Activated naive CD4-positive, alpha-beta T cell treated with anti-CD3 and anti-CD28 coated beads, Interleukin-2, amount 50 U/mL, for 16 hours (primary cell): Measurements from ENCODE around the gene UBASH3B.
A peak's percentile ranks its signal among the peaks of the same experiment; 100 is the strongest.

Experiments
- DNase-seq: peaks from one replicate; pipeline ENCODE4 v3.0.0-alpha.2; 2020

UBASH3B gene

DNA sequence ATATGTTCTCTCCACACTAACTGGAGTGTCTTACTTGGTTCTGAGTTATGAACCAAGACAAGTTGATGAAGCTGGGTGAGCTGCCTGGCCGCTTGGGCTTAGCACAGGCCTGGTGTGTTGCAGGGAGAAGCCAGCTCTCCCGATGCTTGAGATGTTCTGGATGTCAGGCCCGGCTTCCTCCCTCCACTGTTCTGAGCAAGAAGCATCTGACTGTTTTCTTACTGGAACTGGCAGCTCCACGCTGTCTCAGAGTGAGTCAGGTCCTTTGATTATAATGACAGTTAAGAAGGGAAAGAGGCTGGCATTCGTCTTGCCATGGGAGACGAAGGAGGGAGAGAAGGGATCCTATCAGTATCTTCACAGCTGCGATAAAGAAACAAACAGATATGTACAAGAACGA, 136.3 kb downstream of the UBASH3B start:
- no peak for DNase-seq

DNA sequence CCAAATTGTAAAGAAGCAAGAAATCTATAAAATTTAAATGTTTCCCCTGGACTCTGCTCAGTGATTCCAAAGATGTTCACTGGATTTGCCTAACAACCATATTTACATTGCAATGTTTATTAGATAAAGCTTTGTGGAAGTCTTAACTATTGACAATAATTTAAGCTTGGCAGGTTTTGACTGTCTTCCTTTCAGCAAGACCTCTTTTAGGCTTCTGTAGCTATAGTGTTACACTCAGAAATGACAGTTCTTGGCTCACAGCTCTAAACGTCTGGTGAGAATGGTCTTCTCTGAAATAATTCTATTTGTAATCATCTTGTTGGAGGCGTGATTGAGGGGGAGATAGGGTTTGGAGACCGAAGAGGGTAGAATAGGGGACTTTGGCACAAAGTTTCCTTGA, 138.0 kb downstream of the UBASH3B start:
- no peak for DNase-seq

DNA sequence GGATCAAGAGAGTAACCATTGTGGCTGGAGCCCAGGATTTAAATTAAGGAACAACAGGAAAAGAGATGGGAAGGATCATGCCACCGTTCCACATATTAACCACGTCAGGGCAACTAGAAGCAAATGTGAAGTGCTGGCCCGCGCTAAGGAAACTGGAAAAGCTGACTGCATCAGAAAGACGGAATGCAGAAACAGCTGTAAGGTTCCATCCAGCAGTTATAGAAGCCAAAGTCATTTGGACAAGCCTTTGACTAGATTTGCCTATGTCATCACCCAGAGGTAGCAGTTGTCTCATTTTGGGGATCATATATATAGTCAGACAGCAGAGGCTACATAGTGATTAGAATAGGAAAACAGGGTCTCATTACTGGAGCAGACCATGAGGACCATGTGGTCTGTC, 139.8 kb downstream of the UBASH3B start:
- no peak for DNase-seq

DNA sequence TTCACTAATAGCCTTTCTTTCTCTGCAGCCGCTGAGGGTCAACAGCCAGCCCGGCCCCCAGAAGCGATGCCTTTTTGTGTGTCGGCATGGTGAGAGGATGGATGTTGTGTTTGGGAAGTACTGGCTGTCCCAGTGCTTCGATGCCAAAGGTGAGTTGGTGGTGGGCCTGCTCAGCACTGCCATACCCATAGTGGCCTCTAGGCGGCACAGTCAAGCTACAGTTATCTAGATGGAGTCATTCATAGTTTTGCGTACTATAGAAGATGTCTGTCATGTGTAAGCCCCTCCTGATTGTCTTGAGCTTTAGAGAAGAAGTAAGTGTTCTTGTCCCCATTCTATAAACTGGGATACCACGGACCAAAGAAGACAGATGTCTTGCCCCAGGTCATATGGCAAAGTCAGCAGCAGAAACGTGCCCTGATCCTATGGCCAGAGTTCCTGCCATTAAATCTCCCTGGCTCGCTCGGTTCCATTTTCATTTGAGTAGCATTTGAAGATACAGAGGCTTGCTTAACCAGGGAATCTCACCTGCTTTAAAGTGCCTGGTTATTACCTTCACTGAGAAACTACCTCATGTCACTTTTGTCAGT, 140.7 kb downstream of the UBASH3B start:
- peak; percentile 78 for DNase-seq

DNA sequence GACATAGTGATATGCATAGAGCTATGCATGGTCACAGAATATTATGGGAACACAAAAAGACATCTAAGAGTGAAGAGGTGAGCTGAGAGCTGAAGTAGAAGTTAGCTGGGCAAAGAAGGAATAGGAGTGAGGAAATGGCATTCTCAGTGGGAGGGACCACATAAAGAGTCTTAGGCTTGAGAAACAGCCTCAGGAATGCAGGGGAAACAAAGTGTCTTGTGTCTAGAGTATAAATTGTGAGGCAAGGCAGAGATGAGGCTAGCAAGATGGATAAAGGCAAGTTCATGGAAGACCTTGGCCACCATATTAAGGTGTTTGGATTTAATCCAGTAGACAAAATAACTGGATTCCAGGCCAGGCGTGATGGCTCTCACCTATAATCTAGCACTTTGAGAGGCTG, 142.1 kb downstream of the UBASH3B start:
- DNase-seq: no peak

DNA sequence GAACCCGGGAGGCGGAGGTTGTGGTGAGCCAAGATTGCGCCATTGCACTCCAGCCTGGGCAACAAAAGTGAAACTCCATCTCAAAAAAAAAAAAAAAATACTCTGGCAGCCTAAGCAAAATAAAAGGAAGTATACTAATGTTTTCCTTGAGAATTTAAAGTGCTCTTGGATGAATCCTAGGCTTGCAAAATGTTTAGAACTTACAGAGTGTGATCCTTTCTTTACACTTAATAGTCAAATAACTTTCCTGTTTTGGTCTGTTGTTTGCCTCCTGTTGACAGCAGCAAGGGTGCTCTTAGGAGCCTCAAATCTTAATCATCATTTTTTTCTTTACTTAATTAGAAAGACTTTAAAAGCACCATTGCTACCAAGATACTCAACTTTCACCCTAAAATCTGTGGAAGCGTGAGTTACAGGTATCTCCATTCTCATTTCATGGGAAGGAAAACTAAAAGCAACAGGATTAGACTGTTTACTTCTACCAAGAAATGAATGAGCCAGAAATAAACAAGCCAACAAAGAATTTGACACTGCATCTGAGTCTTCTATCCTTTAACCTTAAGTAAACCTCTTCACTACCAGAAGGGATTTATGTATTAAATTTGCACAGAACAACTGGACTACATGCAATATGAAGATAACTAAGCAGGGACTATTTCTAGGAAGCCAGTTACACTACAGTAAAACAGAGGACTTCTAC, 144.0 kb downstream of the UBASH3B start:
- no peak for DNase-seq

DNA sequence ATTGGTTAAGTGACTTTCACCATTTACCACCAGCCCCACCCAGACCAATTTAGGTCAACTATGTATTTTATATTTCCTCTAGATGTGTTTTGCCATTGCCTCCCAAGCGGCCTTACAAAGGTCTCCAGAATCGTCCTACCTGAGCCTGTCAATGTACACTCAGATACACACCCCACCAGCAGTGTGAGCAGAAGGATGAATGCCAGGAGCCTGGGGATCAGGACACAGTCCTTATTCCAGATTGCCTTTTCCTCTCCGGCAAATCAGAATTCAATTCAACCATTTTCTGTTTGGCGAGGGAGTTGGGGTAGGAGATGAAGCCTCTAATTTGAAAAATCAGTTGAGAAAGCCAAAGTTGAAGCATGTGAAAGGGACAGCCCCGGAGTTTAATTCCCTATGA, 147.4 kb downstream of the UBASH3B start:
- no peak for DNase-seq

DNA sequence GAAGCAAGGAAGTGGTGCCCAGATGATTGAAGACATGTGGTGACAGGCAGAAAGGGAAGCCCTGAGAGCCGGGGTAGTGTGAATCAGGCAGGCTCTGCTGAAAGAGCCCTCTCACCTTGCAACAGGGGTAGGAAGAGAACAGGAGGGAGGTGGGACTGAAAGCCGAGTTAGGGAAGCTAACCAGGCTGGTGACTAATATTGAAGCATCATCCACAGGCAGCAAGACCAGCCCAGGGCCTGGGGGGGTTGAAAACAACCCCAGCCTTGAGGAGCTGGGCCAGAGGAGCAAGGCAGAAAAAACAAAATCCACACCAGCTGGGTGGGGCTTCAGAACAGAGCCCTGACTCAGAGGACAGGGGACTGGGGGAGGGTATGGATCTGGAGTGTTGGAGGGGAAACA, 147.8 kb downstream of the UBASH3B start:
- DNase-seq: no peak

DNA sequence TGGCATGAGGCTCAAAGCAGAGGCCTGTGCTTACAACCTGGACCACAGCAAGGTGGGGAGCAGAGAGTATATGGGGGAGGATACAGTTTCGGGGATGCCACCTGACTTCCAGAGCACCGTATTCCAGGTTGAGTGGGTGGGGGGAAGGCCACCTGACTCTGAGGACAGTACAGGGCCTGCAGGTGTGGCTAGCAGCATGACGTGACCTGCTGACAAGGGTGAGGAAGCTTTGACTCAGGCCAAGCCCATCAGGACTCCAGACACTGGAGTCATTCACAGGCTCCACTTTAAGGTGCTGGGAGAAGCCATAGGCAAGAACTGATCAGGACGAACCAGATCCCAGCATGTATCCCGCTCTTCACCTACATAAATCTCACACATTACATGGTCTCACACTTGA, 148.2 kb downstream of the UBASH3B start:
- DNase-seq: no peak

DNA sequence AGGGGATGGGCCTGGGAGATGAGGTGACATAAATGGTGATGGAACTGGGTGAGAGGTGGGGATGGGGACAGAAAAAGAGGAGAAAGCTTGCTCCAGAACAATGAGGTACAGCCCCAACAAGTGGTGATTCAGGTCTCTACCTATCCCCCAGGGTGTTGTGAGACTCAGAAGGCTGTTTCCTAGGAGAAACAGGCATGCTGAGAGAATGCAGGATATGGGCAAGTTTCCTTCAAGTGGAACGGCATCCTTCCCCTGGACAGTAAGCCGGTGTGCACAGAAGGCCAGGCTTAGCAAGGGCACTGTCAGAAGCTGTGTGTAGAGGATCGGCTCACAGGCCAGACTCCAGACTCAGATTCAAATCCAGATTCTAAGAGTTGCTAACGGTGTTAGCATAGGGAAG, 148.6 kb downstream of the UBASH3B start:
- no peak for DNase-seq

DNA sequence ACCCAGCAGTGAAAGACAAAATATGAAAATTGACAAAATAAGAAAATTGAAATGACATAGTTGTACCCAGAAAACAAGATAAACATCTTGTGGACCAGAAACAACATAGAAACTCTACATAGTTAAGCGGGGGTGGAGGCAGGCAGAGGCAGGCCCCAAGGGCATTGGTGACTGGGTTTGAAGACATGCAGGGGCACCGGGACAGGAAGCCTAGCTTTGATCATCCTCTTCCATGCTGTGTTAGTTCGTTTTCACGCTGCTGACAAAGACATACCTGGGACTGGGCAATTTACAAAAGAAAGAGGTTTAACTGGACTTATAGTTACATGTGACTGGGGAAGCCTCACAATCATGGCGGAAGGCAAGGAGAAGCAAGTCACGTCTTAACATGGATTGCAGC, 149.3 kb downstream of the UBASH3B start:
- no peak for DNase-seq

DNA sequence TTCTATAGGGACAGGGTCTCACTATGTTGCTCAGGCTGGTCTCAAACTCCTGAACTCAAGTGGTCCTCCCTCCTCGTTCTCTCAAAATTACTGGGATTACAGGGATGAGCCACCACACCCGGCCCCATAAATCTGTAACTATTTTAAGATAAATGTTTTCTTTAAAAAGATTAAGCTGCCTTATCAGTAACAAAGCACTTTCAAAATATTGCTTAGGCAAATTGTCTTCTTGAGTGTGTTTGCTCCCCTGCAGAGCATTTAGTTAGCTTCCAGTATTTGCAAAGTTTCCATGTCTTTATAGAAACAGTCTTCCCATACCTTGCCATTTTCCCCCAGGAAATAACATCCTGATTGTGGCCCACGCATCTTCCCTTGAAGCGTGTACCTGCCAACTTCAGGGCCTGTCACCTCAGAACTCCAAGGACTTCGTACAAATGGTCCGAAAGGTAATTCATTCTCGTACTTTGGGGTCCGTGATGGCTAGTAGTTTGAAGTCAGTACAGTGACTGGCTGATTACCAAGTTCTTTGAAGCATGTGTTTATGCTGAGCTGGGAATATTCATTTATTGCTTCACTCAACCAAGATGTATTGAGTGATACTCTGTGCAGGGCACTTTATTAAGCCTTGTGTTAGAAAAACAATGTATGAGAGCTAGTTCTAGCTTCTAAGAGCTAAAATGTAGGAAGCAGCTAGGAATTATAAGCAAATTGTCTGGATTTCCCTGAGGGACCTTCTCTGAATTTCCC, 152.4 kb downstream of the UBASH3B start:
- DNase-seq: no peak

DNA sequence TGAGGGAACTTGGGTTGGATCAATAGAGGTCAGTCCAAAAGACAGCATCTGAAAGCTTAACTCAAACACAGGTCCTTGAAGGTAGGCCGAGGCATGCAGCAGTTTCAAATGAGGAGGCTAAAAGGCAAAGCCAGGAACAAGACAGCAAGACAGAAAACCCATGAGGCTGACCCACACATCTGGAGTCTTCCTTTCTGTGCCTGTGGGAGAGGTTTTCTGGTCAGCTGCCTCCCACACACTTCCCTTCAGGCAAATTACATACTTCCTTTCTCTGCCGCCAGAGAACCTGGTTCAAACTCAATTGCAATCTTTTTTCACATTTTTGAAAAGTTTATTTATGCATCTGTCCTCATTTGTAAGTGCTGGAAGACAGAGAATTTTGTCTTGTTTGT, 153.0 kb downstream of the UBASH3B start:
- DNase-seq: no peak

DNA sequence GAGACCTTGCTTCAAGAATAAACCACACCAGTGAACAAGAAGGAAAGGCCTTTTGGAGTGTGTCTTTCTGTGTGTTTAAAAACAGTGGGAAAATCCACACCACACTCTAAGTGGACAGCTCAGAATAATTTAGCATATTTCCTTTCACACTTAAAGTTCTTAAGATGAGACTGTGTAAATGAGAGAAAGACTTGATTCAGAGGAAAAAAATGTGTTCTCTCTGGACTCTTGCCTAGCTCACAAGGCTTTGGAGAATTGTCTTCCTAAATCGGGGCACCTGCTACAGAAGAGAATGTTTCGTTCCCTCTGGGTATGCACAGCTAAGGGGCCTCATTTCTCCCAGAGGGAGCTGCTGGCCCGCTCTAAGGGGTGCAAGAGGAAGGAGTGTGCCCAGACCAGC, 154.3 kb downstream of the UBASH3B start:
- no peak for DNase-seq

DNA sequence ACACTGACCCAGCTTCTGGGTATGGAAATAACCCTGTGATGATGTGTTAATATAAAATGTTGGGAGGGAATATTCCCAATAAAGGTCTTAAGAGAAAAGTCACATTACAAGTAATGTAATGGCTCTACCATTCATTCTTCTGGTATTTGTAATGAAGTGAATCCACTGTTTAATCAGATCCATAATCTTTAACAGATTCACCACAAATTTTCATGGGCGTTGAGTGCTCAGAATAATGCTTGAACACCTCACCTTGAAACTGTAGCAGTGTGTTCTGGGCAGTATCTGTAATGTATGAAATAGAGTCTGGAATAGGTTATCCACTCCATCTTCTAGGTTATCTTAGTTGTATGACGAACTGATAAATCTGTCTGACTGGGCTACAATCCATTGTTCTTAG, 156.2 kb downstream of the UBASH3B start:
- DNase-seq: no peak

DNA sequence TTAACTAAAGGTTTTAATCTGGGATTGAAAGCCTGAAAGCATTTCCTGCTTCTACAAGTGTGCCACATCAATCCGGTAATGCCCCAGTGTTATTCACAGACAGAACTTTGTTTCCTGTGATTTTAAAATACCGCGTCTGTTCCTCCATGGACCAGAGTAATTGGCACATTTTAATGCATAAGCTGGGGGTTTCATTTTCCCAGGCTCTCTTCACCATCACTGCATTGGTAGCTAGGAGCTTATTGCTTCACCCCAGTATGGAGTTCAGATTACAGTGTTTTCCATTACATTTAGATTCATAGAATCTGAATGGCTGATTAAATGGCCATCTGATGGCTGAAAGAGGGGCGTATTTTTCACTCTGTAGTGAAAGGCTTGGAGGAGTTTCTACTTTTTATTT, 157.1 kb downstream of the UBASH3B start:
- no peak for DNase-seq

DNA sequence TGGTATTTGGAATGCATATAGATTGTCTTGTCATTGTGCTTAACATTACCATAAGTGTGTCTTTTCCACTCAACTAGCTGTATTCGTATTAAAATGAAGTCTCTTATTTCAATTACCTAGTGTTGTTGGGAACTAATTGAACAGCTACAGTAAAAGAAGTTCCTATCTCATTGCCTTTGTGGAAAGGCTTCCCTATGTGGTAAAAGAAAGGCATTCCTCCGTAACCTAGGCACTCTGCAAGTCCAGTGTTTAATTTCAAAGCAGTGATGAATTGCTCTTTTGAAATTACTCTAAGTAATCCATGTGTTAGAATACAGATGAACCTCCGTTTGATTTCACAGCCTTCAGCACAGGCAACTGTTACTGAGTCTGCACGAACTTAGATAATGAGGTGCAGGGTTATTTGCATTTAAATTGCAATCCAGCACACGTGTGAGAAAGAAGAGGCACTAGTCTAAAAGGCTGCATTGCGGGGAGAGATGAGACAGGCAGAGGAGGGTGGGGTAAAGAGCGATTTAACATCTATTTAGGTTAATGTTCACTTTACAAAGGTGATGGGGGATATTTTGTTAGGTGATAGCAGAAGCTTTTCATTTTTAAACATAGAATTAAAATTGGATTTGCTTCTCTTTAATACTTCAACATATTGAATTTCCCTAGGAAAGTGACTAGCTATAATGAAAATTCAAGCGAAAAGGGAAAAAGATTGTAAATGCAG, 157.8 kb downstream of the UBASH3B start:
- DNase-seq: no peak

DNA sequence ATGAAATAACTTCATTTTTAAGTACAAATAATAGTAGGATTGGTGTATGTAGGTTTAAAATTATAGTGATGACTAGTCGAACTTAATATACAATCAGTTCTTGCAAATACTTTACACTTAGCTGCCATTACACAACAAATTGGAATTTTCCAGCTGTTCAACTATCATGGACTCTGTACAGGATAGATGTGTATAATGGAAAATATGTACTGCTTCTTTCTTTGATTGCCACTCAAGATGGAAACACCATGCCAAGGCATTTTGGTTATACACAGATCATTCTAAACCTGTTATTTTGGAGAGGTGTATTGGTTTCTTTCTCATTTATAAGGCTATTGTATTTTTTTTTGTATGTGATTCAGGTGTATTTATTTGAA, 158.4 kb downstream of the UBASH3B start:
- no peak for DNase-seq

DNA sequence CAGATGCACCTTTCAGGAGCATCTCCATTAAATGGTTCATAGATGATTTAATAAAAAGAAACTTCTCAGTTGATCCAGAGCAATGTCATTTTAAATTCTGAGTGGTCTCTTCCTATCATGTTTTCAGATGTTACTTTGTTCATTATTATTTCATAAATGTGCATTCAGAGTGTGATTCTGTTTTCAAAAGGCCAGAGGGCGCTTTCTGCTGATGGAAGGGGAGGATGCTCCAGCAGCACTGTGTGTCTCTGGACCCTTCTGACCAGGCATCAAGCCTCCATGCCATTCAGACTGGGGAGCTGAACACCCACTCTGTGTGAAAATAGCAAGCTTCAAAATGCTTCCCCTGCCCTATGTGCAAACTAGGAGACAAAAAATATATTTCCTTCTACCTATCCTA, 158.9 kb downstream of the UBASH3B start:
- DNase-seq: no peak

DNA sequence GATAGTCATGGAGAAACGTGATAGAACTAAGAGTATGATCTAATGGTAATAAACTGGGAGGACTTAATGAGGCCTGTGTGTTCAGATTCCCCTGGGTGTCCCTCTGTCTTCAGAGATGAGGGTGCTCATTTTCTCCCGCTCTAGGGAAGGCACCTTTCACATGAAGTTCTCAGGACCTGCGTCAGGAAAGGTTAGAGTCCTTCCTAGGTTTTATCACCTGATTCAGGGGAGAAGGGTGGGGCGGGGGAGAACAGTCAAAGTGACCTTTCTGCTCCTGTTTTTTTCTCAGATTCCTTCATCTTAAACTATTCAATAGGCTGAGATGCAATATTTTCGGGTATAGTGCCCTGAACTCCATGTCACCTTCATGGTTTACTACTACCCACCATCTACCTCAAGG, 160.4 kb downstream of the UBASH3B start:
- no peak for DNase-seq

DNA sequence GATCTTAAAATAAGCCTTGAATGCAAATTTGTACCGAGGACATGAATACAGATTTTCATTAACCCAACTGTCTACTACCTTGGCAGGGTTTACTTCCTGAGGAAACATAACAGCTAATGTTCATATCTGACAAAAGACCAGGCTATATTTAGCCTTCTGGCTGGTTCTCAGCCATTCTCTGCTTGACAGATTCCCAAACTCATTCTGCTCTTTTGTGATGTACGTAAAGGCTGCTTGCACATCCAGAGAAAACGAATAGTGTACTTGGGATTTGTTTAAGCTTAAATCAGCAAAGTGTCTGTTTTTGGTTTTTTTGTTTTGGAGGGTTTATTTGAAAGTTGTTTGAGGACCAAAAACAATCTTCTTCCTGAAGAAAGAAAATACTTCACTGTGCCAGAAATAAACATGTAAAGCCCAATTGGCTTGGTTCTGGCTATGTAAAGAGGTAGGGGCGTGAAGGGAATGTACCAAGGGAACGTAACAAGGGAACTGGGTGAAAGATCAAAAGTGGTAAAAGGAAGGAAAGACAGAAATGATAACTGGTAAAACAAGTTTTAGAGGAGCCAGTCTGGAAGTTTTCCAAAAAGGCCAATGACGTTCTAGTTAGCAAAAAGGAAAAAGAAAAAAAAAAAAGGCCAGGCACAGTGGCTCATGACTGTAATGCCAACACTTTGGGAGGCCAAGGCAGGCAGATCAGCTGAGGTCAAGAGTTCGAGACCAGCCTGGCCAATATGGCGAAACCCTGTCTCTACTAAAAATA, 161.4 kb downstream of the UBASH3B start:
- no peak for DNase-seq

DNA sequence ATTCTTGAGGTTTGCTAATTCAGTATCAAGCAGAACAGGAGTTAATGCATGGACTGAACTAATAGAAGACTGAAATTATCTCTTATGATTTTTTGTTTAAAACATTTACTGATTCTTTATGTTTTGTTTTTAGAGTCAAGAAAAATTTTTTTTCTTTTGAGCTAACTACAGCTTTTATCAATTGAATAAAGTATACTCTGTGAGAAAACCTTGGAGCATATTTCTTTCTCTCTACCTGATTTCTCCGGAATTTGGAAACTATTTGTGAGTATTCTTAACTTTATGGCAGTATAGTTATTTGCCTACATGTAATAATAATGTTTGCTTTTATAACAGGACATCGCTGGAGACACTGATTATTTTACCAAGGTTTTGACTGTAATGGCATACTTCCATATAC, 164.6 kb downstream of the UBASH3B start:
- no peak for DNase-seq

DNA sequence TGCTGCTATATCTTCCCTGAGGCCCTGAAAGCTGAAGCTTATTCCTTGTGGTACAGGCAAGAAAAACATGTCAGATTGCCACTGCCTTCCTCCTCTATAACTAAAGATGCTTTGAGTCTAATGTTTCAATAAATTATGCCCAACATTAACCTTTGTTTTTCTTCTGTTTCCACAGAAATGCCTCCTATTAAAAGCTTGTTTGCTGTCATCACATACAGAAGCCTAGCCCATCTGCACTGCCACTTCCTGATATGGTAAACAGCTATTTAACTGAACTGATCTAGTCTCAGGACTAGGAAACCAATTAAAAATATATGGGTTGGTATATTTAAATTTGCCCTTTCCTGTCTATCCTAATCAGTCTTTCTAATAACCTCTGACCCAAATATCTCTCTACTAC, 165.6 kb downstream of the UBASH3B start:
- DNase-seq: no peak
